Naive thymus-derived CD4-positive, alpha-beta T cell (primary cell): ENCODE measurements around the gene MSH5. TPM values are rescaled to one million over a fixed set of nuclear protein-coding genes. Genes with fewer than 3 reads are reported as not detected.
"Not testable (repeated sequence)": the region's sequence is repeated elsewhere in the genome, so short reads cannot be mapped to it uniquely, and the experiment has no call there.

Source experiments
- ATAC-seq: fragments of 150-1000 bp; cut with Tn5 transposase; 2 replicates; pipeline ENCODE4 v1.10.0; 2021; ENCODE audit warnings: mild to moderate bottlenecking, moderate library complexity
- CTCF ChIA-PET: fragments of 350-600 bp; sonication (Branson Sonifier 250); formaldehyde crosslinking; loops from one replicate; lab custom pipeline; 2021; ENCODE audit warnings: antibody characterized with exemption; lab: Charles Lee
- POLR2A ChIA-PET: fragments of 350-600 bp; sonication (Branson Sonifier 250); formaldehyde crosslinking; loops from one replicate; lab custom pipeline; 2021; ENCODE audit warnings: antibody characterized with exemption, inconsistent platforms; lab: Charles Lee
- DNase-seq, 9 donors: peaks; one replicate each; pipeline versions ENCODE4 v3.0.0 to v3.0.0-alpha.2; 2020 to 2022; ENCODE audit warnings: mixed read lengths in 1 of 9
- H3K27ac ChIP-seq: one replicate; pipeline ENCODE4 v1.7.0; 2013; ENCODE audit warnings: mild to moderate bottlenecking, low read depth, low read length, moderate library complexity
- H3K27me3 ChIP-seq, 2 donors: one replicate each; pipeline ENCODE4 v1.7.0; 2013; ENCODE audit warnings: low read length in 2 of 2, mild to moderate bottlenecking in 2 of 2, moderate library complexity in 2 of 2; ENCODE audit not compliant: control insufficient read depth in 2 of 2, insufficient read depth in 2 of 2
- H3K36me3 ChIP-seq, 3 experiments: 1 replicate in 2 of 3; 2 replicates in 1 of 3; pipeline ENCODE4 v1.7.0; 2013; ENCODE audit warnings: low read length in 3 of 3, mild to moderate bottlenecking in 3 of 3, moderate library complexity in 1 of 3; ENCODE audit not compliant: insufficient read depth in 3 of 3, control insufficient read depth in 2 of 3
- H3K4me1 ChIP-seq, 2 donors: one replicate each; pipeline ENCODE4 v1.7.0; 2013; ENCODE audit warnings: low read length in 2 of 2, mild to moderate bottlenecking in 2 of 2, moderate library complexity in 1 of 2; ENCODE audit not compliant: control insufficient read depth in 2 of 2, insufficient read depth in 2 of 2
- H3K4me3 ChIP-seq: 2 replicates; pipeline ENCODE4 v1.7.0; 2013; ENCODE audit warnings: mild to moderate bottlenecking, low read length
- H3K9me3 ChIP-seq, 3 experiments: 1 replicate in 2 of 3; 2 replicates in 1 of 3; pipeline ENCODE4 v1.7.0; 2013; ENCODE audit warnings: low read length in 3 of 3; ENCODE audit not compliant: control insufficient read depth in 2 of 3
- H3K27ac Mint-ChIP-seq, 9 donors: one replicate each; pipeline ENCODE4 v1.8.0; 2020 to 2022; ENCODE audit warnings: mixed read lengths in 9 of 9, mild to moderate bottlenecking in 8 of 9, moderate library complexity in 5 of 9, inconsistent platforms in 2 of 9
- H3K27me3 Mint-ChIP-seq, 5 donors: one replicate each; pipeline ENCODE4 v1.8.0; 2021 to 2022; ENCODE audit warnings: mixed read lengths in 5 of 5, mild to moderate bottlenecking in 1 of 5
- H3K36me3 Mint-ChIP-seq, 5 donors: one replicate each; pipeline ENCODE4 v1.8.0; 2020 to 2022; ENCODE audit warnings: mixed read lengths in 5 of 5, mild to moderate bottlenecking in 3 of 5, inconsistent platforms in 1 of 5
- H3K4me1 Mint-ChIP-seq, 7 donors: one replicate each; pipeline ENCODE4 v1.8.0; 2020 to 2022; ENCODE audit warnings: mixed read lengths in 7 of 7, mild to moderate bottlenecking in 3 of 7, inconsistent platforms in 1 of 7
- H3K4me3 Mint-ChIP-seq, 10 donors: one replicate each; pipeline ENCODE4 v1.8.0; 2020 to 2022; ENCODE audit warnings: mild to moderate bottlenecking in 10 of 10, mixed read lengths in 10 of 10, moderate library complexity in 6 of 10, inconsistent platforms in 2 of 10
- H3K9me3 Mint-ChIP-seq, 11 donors: one replicate each; pipeline ENCODE4 v1.8.0; 2020 to 2022; ENCODE audit warnings: mixed read lengths in 11 of 11, mild to moderate bottlenecking in 4 of 11, inconsistent platforms in 1 of 11, moderate library complexity in 1 of 11
- intact Hi-C, 2 donors: fragments of 100-400 bp; cut with micrococcal nuclease; formaldehyde crosslinking; loops; one replicate each; pipeline ENCODE4 v1.15.1; 2023
- polyA plus RNA-seq, 2 donors: library from polyadenylated mRNA; unstranded; fragments of 300-500 nt; fragmentation: Illumina TruSeq; gene quantifications; one replicate each; pipeline ENCODE4 v1.2.3, GENCODE V29; 2021
- total RNA-seq, 6 experiments: library from RNA in 5 of 6; stranded (reverse) in 5 of 6; gene quantifications; 1 replicate in 5 of 6; 2 replicates in 1 of 6; pipeline ENCODE4 v1.2.3 and lab custom pipeline; 2021 to 2026

The MSH5 gene
- total and polyA plus RNA-seq, 7 experiments from 2014 or later = 0.51 to 52.2 (median 11.0) TPM

GRCh38 chr6:31709157-31709556 is 30.6 kb upstream of the MSH5 start:
- POLR2A ChIA-PET = interaction anchor here (0.6 kb wide), 1 partner anchor 122 kb away, joined by 4 read pairs; no protein-coding TSS in a partner anchor
- H3K4me1 ChIP-seq, H3K4me3 Mint-ChIP-seq, H3K27ac Mint-ChIP-seq, H3K9me3 Mint-ChIP-seq, H3K36me3 Mint-ChIP-seq, H3K27me3 ChIP-seq, DNase-seq, ATAC-seq, H3K36me3 ChIP-seq, H3K27ac ChIP-seq, H3K4me3 ChIP-seq, CTCF ChIA-PET, H3K9me3 ChIP-seq: not testable (repeated sequence)
- intact Hi-C loops = loop anchor here in 1 of 2 donors (10.0 kb wide), 1 partner anchor 164 kb away; the partner anchor contains the start of genes ATP6V1G2, DDX39B and NFKBIL1
- H3K4me1 Mint-ChIP-seq = peaks cover 4 to 33% (median 20%) of the 10 kb centered on the region in 7 donors
- peaks cover 0 to 16% (median 0%) of the 10 kb centered on the region in 5 donors for H3K27me3 Mint-ChIP-seq

GRCh38 chr6:31710523-31711219 is 29.1 kb upstream of the MSH5 start:
- no peaks in the 10 kb centered on the region for H3K36me3 Mint-ChIP-seq
- Histone ChIP-seq H3K36me3 (no peaks in the 10 kb centered on the region), H3K27ac (no peak overlapping the region), H3K4me3 (no peak overlapping the region), H3K27me3 (no peaks in the 10 kb centered on the region), H3K4me1 (peaks cover 7% of the 10 kb centered on the region in 2 donors), H3K9me3 (no peaks in the 10 kb centered on the region)
- CTCF ChIA-PET = no interaction called here
- intact Hi-C loops = no loop called here
- no peak overlapping the region for H3K4me3 Mint-ChIP-seq
- no peak for ATAC-seq
- peaks cover 4 to 34% (median 21%) of the 10 kb centered on the region in 7 donors for H3K4me1 Mint-ChIP-seq
- no peak for DNase-seq
- H3K9me3 Mint-ChIP-seq = peaks cover 0 to 3% (median 0%) of the 10 kb centered on the region in 11 donors
- H3K27ac Mint-ChIP-seq = peak overlapping the region in 2 of 9 donors; percentile 5 to 28
- peaks cover 0 to 19% (median 0%) of the 10 kb centered on the region in 5 donors for H3K27me3 Mint-ChIP-seq
- POLR2A ChIA-PET = interaction anchor here (0.6 to 0.8 kb wide), 2 partner anchors 17 to 35 kb away, joined by 3 read pairs; no protein-coding TSS in a partner anchor

GRCh38 chr6:31711233-31711632 is 28.6 kb upstream of the MSH5 start:
- Mint-ChIP-seq H3K27me3 (peaks cover 0 to 19% (median 0%) of the 10 kb centered on the region in 5 donors), H3K27ac (peak overlapping the region in 1 of 9 donors; percentile 28), H3K4me1 (peaks cover 4 to 34% (median 21%) of the 10 kb centered on the region in 7 donors), H3K4me3 (no peak overlapping the region), H3K36me3 (no peaks in the 10 kb centered on the region), H3K9me3 (peaks cover 0 to 3% (median 0%) of the 10 kb centered on the region in 11 donors)
- H3K4me3 ChIP-seq = no peak overlapping the region
- no peak overlapping the region for H3K27ac ChIP-seq
- H3K27me3 ChIP-seq = no peaks in the 10 kb centered on the region
- ATAC-seq (peak; percentile 49), DNase-seq (no peak)
- no peaks in the 10 kb centered on the region for H3K36me3 ChIP-seq
- CTCF ChIA-PET = interaction anchor here (0.6 to 1.2 kb wide), 2 partner anchors 18 to 20 kb away, joined by 3 read pairs; no protein-coding TSS in a partner anchor
- POLR2A ChIA-PET = interaction anchor here (0.6 to 0.8 kb wide), 3 partner anchors 16 to 154 kb away, joined by 3 read pairs; no protein-coding TSS in a partner anchor
- intact Hi-C loops = no loop called here
- H3K4me1 ChIP-seq = peaks cover 7% of the 10 kb centered on the region in 2 donors
- no peaks in the 10 kb centered on the region for H3K9me3 ChIP-seq

- no peaks in the 10 kb centered on the region for H3K9me3 ChIP-seq
- no peak overlapping the region for H3K27ac ChIP-seq
- intact Hi-C loops = no loop called here
- no peaks in the 10 kb centered on the region for H3K36me3 ChIP-seq
- peaks cover 4 to 34% (median 21%) of the 10 kb centered on the region in 7 donors for H3K4me1 Mint-ChIP-seq
- H3K9me3 Mint-ChIP-seq = peaks cover 0 to 3% (median 0%) of the 10 kb centered on the region in 11 donors
- peak overlapping the region in 3 of 9 donors; percentile 14 to 67 (median 65) for H3K27ac Mint-ChIP-seq
- no peaks in the 10 kb centered on the region for H3K27me3 ChIP-seq
- DNase-seq = peak in 2 of 9 donors; percentile 29 to 33
- ChIA-PET CTCF (interaction anchor here (0.8 to 1.6 kb wide), 3 partner anchors 9 to 31 kb away, joined by 3 to 5 read pairs (median 4); partner anchors contain the start of genes ABHD16A and LY6G5C), POLR2A (interaction anchor here (1.0 kb wide), 1 partner anchor 60 kb away, joined by 3 read pairs; the partner anchor contains the start of gene BAG6)
- H3K36me3 Mint-ChIP-seq = no peaks in the 10 kb centered on the region
- ATAC-seq = peak; percentile 84
- peaks cover 7% of the 10 kb centered on the region in 2 donors for H3K4me1 ChIP-seq
- H3K4me3 Mint-ChIP-seq = no peak overlapping the region
- no peak overlapping the region for H3K4me3 ChIP-seq
- peaks cover 0 to 19% (median 0%) of the 10 kb centered on the region in 5 donors for H3K27me3 Mint-ChIP-seq
Observed at GRCh38 chr6:31712296-31712695, 27.5 kb upstream of the MSH5 start.

GRCh38 chr6:31713465-31713864 is 26.3 kb upstream of the MSH5 start:
- H3K27me3 Mint-ChIP-seq = peaks cover 0 to 17% (median 0%) of the 10 kb centered on the region in 5 donors
- Histone ChIP-seq H3K27me3 (no peaks in the 10 kb centered on the region), H3K4me1 (peaks cover 7% of the 10 kb centered on the region in 2 donors), H3K36me3 (no peaks in the 10 kb centered on the region), H3K4me3 (no peak overlapping the region), H3K27ac (no peak overlapping the region), H3K9me3 (no peaks in the 10 kb centered on the region)
- DNase-seq (no peak), ATAC-seq (no peak)
- no peaks in the 10 kb centered on the region for H3K36me3 Mint-ChIP-seq
- no peak overlapping the region for H3K4me3 Mint-ChIP-seq
- CTCF ChIA-PET = interaction anchor here (0.7 kb wide), 1 partner anchor 75 kb away, joined by 3 read pairs; no protein-coding TSS in a partner anchor
- H3K27ac Mint-ChIP-seq = peak overlapping the region in 2 of 9 donors; percentile 2 to 10
- peaks cover 0 to 3% (median 0%) of the 10 kb centered on the region in 11 donors for H3K9me3 Mint-ChIP-seq
- intact Hi-C loops = no loop called here
- H3K4me1 Mint-ChIP-seq = peaks cover 4 to 34% (median 21%) of the 10 kb centered on the region in 7 donors
- POLR2A ChIA-PET = interaction anchor here (1.5 to 1.8 kb wide), 2 partner anchors 10 kb away, joined by 4 to 6 read pairs; partner anchors contain the start of genes ABHD16A and MPIG6B

- DNase-seq (no peak), ATAC-seq (no peak)
- Mint-ChIP-seq H3K4me1 (peaks cover 4 to 34% (median 21%) of the 10 kb centered on the region in 7 donors), H3K27me3 (peaks cover 0 to 17% (median 0%) of the 10 kb centered on the region in 5 donors), H3K36me3 (no peaks in the 10 kb centered on the region), H3K4me3 (no peak overlapping the region), H3K27ac (peak overlapping the region in 6 of 9 donors; percentile 48 to 90 (median 71)), H3K9me3 (peaks cover 0 to 3% (median 0%) of the 10 kb centered on the region in 11 donors)
- CTCF ChIA-PET = interaction anchor here (0.7 to 1.0 kb wide), 3 partner anchors 8 to 76 kb away, joined by 3 to 4 read pairs (median 3); partner anchors contain the start of gene LY6G6F
- H3K27ac ChIP-seq = no peak overlapping the region
- H3K4me1 ChIP-seq = peaks cover 7% of the 10 kb centered on the region in 2 donors
- no peak overlapping the region for H3K4me3 ChIP-seq
- H3K27me3 ChIP-seq = no peaks in the 10 kb centered on the region
- POLR2A ChIA-PET = interaction anchor here (0.9 to 1.8 kb wide), 5 partner anchors 8 to 24 kb away, joined by 3 to 6 read pairs (median 4); partner anchors contain the start of genes ABHD16A and MPIG6B
- intact Hi-C loops = no loop called here
- no peaks in the 10 kb centered on the region for H3K36me3 ChIP-seq
- H3K9me3 ChIP-seq = no peaks in the 10 kb centered on the region
Observed at GRCh38 chr6:31713991-31714684, 25.7 kb upstream of the MSH5 start.
